GM23338 (cell line): ENCODE results near the gene JAZF1.

Experiments
- CREB1 ChIP-seq: fragments of 250-450 bp; sonication (Bioruptor Pico); IDR thresholded peaks from 2 replicates; pipeline ENCODE4 v1.5.0; 2020; ENCODE audit warnings: low read depth, mild to moderate bottlenecking, moderate library complexity
- CTCF ChIP-seq, 2 experiments: fragments of 200-600 bp in 1 of 2; sonication (generic) in 1 of 2; conservative IDR thresholded peaks; 2 replicates each; pipeline versions ENCODE4 v1.5.1 to v1.6.1; 2016 to 2017; ENCODE audit warnings: antibody characterized with exemption in 2 of 2, low read depth in 2 of 2, mild to moderate bottlenecking in 2 of 2, moderate library complexity in 1 of 2
- EZH2 ChIP-seq: fragments of 200-600 bp; sonication (generic); IDR thresholded peaks from one replicate; pipeline ENCODE4 v1.8.0; 2017; ENCODE audit warnings: antibody characterized with exemption, mild to moderate bottlenecking, low read depth; ENCODE audit not compliant: unreplicated experiment

DNA sequence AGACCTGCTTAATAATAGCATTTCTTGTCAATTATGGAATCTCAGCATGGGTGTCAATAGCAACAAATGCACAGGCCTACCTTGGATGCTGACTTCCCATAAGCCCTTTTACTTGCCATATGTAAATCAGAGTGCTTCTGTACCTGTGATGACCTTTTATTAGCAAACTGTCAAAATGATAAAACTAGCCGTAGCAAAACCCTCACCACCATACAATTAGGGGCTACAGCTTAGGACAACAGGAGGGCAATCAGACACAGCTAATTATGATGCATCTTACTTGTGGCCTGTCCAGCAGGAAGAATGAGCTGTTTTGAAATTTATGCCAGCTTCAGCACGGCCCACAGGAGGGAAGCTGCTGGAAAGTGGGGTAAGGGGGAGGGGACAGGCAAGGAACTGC lies 239.1 kb downstream of the JAZF1 start:
- TF ChIP-seq EZH2 (no peak), CTCF (conservative IDR thresholded peaks at IDR 0.05; ENCODE audit: low read depth in 2 of 2) (no peak), CREB1 (CRISPR knock-in tag) (no peak)
